Measurements from ENCODE around the gene RIMBP2. TPM values are rescaled to one million over a fixed set of nuclear protein-coding genes. Genes with fewer than 3 reads are reported as not detected.

RIMBP2 gene
- polyA plus RNA-seq, 1 of the 3 experiments (the other 2 are of a cell fraction) = 0.90 TPM

- H4K20me1 ChIP-seq (ENCODE audit: insufficient read depth) = no peaks in the 10 kb centered on the region
- ChIA-PET POLR2A (no interaction called here), CTCF (no interaction called here)
- H3K79me2 ChIP-seq (ENCODE audit: insufficient read depth) = no peaks in the 10 kb centered on the region
- H3K36me3 ChIP-seq (replicated peaks in 1 of 2; ENCODE audit: control insufficient read depth in 1 of 2, insufficient read depth in 2 of 2, low read length in 1 of 2) = no peaks in the 10 kb centered on the region
- no peak overlapping the region for H3K9ac ChIP-seq
- H3K4me2 ChIP-seq = no peak overlapping the region
- H3F3A ChIP-seq (replicated peaks; ENCODE audit: insufficient read depth) = no peaks in the 10 kb centered on the region
- H3K27ac ChIP-seq (ENCODE audit: low read depth in 2 of 2, low read length in 1 of 2) = no peak overlapping the region
- no peaks in the 10 kb centered on the region for H3K9me2 ChIP-seq
- no peak overlapping the region for H3K4me3 ChIP-seq (ENCODE audit: low read depth in 2 of 2, low read length in 1 of 2)
- H3K9me3 ChIP-seq = no peaks in the 10 kb centered on the region
- 62% methylated on average over 25 of the region's 26 CpGs for WGBS (ENCODE audit: low lambda C conversion rate)
- no peak overlapping the region for H2AFZ ChIP-seq (ENCODE audit: low read depth)
- TF ChIP-seq PBX3 (IDR thresholded peaks at IDR 0.05) (no peak), GATA2 (CRISPR knock-in tag; IDR thresholded peaks at IDR 0.05) (no peak), MAX (IDR thresholded peaks at IDR 0.05; ENCODE audit: low read depth) (no peak), SMC3 (IDR thresholded peaks at IDR 0.05; ENCODE audit: low read depth, low read length) (no peak), EP300 (IDR thresholded peaks at IDR 0.05; ENCODE audit: borderline replicate concordance in 1 of 2, low read depth in 1 of 2, low read length in 1 of 2) (no peak), CTCF (IDR thresholded peaks at IDR 0.05) (no peak), SIN3A (IDR thresholded peaks at IDR 0.05; ENCODE audit: borderline replicate concordance, low read depth, low read length) (no peak), USF2 (IDR thresholded peaks at IDR 0.05; ENCODE audit: borderline replicate concordance, low read depth, low read length) (no peak), REST (IDR thresholded peaks at IDR 0.05; ENCODE audit: low read depth, low read length) (no peak), MXI1 (IDR thresholded peaks at IDR 0.05; ENCODE audit: low read depth, low read length) (no peak), IRF3 (IDR thresholded peaks at IDR 0.05; ENCODE audit: low read depth, low read length) (no peak), RCOR1 (IDR thresholded peaks at IDR 0.05; ENCODE audit: low read length) (no peak), GABPA (IDR thresholded peaks at IDR 0.05; ENCODE audit: low read depth) (no peak), YY1 (IDR thresholded peaks at IDR 0.05; ENCODE audit: low read depth) (no peak), NRF1 (IDR thresholded peaks at IDR 0.05; ENCODE audit: low read depth, low read length) (no peak), MEF2A (IDR thresholded peaks at IDR 0.05; ENCODE audit: borderline replicate concordance, low read depth) (no peak), TEAD4 (IDR thresholded peaks at IDR 0.05; ENCODE audit: borderline replicate concordance, insufficient read depth) (no peak), ELF1 (IDR thresholded peaks at IDR 0.05) (no peak), RXRA (IDR thresholded peaks at IDR 0.05; ENCODE audit: borderline replicate concordance, low read depth) (no peak), FOXM1 (IDR thresholded peaks at IDR 0.05; ENCODE audit: low read depth) (no peak)
- H3K4me1 ChIP-seq (ENCODE audit: control insufficient read depth in 1 of 2, insufficient read depth in 2 of 2, low read depth in 1 of 2, low read length in 1 of 2) = peaks cover 0 to 6% of the 10 kb centered on the region in 2 experiments; a peak in 1 of 4 replicates
- H3K27me3 ChIP-seq (ENCODE audit: insufficient read depth) = no peaks in the 10 kb centered on the region
- no peak for DNase-seq
Measured at GRCh38 chr12:130658145-130658911, 57.8 kb downstream of the RIMBP2 start.

Data from SK-N-SH (cell line).